ENCODE results near the gene TPM3.
"Not testable (repeated sequence)": the region's sequence is repeated elsewhere in the genome, so short reads cannot be mapped to it uniquely, and the experiment has no call there.

- TF ChIP-seq EZH2 (IDR thresholded peaks at IDR 0.05; ENCODE audit: insufficient read depth, poor library complexity, severe bottlenecking); EZH2phosphoT487 (IDR thresholded peaks at IDR 0.05; ENCODE audit: insufficient read depth, low read depth): not testable (repeated sequence)
Measured at GRCh38 chr1:154123205-154123604, 68.7 kb downstream of the TPM3 start.

All from GM23248 (cell line).